ENCODE measurements around the gene STRADA. TPM values are rescaled to one million over a fixed set of nuclear protein-coding genes. Genes with fewer than 3 reads are reported as not detected.

The STRADA gene
- total RNA-seq, 2 donors from 2014 or later = 15.7 to 37.1 TPM

GRCh38 chr17:63676584-63676983 lies 65.0 kb downstream of the STRADA start:
- H3K27me3 ChIP-seq (replicated peaks; ENCODE audit: insufficient read depth) = no peaks in the 10 kb centered on the region
- no peak overlapping the region for H3K4me3 ChIP-seq
- H3K9me3 ChIP-seq = no peaks in the 10 kb centered on the region
- intact Hi-C loops (cut with DNase I) = loop anchor here (5.0 kb wide), 1 partner anchor 36 kb away; no protein-coding TSS in a partner anchor
- peaks cover 24% of the 10 kb centered on the region for H3K4me1 ChIP-seq (replicated peaks)
- H3K36me3 ChIP-seq = no peaks in the 10 kb centered on the region
- TF ChIP-seq POLR2AphosphoS5 (IDR thresholded peaks at IDR 0.05) (no peak), POLR2A (IDR thresholded peaks at IDR 0.05) (no peak), CTCF (IDR thresholded peaks at IDR 0.05) (no peak)
- 58% methylated on average over 3 of the region's 3 CpGs for WGBS
- DNase-seq (ENCODE audit: low spot score) = no peak
- H3K27ac ChIP-seq = peak overlapping the region; percentile 74 to 82

- Histone ChIP-seq H3K27me3 (replicated peaks; ENCODE audit: insufficient read depth) (no peaks in the 10 kb centered on the region), H3K9me3 (no peaks in the 10 kb centered on the region), H3K27ac (peak overlapping the region; percentile 74 to 82), H3K4me3 (no peak overlapping the region), H3K36me3 (no peaks in the 10 kb centered on the region), H3K4me1 (replicated peaks) (peaks cover 24% of the 10 kb centered on the region)
- TF ChIP-seq CTCF (IDR thresholded peaks at IDR 0.05) = peak in 1 of 4 experiments; percentile 22
- no peak for TF ChIP-seq POLR2A (IDR thresholded peaks at IDR 0.05)
- TF ChIP-seq POLR2AphosphoS5 (IDR thresholded peaks at IDR 0.05) = peak; percentile 83
- peak; percentile 94 for DNase-seq (ENCODE audit: low spot score)
- 11% methylated on average over 6 of the region's 6 CpGs for WGBS
- intact Hi-C loops (cut with DNase I) = loop anchor here (5.0 kb wide), 1 partner anchor 36 kb away; no protein-coding TSS in a partner anchor
Measured at GRCh38 chr17:63675607-63676546, 65.7 kb downstream of the STRADA start.

GRCh38 chr17:63675231-63675606 lies 66.4 kb downstream of the STRADA start:
- TF ChIP-seq POLR2AphosphoS5 (IDR thresholded peaks at IDR 0.05) (no peak), CTCF (IDR thresholded peaks at IDR 0.05) (no peak), POLR2A (IDR thresholded peaks at IDR 0.05) (no peak)
- H3K36me3 ChIP-seq = no peaks in the 10 kb centered on the region
- DNase-seq (ENCODE audit: low spot score) = no peak
- no peaks in the 10 kb centered on the region for H3K27me3 ChIP-seq (replicated peaks; ENCODE audit: insufficient read depth)
- peaks cover 24% of the 10 kb centered on the region for H3K4me1 ChIP-seq (replicated peaks)
- 12% methylated on average over 4 of the region's 4 CpGs for WGBS
- intact Hi-C loops (cut with DNase I) = loop anchor here (5.0 kb wide), 1 partner anchor 37 kb away; no protein-coding TSS in a partner anchor
- peak overlapping the region; percentile 74 to 82 for H3K27ac ChIP-seq
- H3K4me3 ChIP-seq = no peak overlapping the region
- H3K9me3 ChIP-seq = no peaks in the 10 kb centered on the region

- Histone ChIP-seq H3K4me3 (no peak overlapping the region), H3K36me3 (no peaks in the 10 kb centered on the region), H3K9me3 (no peaks in the 10 kb centered on the region), H3K4me1 (replicated peaks) (peaks cover 24% of the 10 kb centered on the region), H3K27me3 (replicated peaks; ENCODE audit: insufficient read depth) (no peaks in the 10 kb centered on the region), H3K27ac (no peak overlapping the region)
- WGBS = 91% methylated on average over 2 of the region's 2 CpGs
- DNase-seq (ENCODE audit: low spot score) = no peak
- intact Hi-C loops (cut with DNase I) = no loop called here
- TF ChIP-seq POLR2A (IDR thresholded peaks at IDR 0.05) = no peak
- TF ChIP-seq CTCF (IDR thresholded peaks at IDR 0.05) = no peak
Measured at GRCh38 chr17:63672856-63673255, 68.7 kb downstream of the STRADA start.
